Neural progenitor cell (in vitro differentiated cells): Measurements from ENCODE around the gene ARMC3.
"Not testable (repeated sequence)": the region's sequence is repeated elsewhere in the genome, so short reads cannot be mapped to it uniquely, and the experiment has no call there.

Experiments
- CTCF ChIP-seq: fragments of 200-600 bp; sonication (generic); IDR thresholded peaks from 2 replicates; pipeline ENCODE4 v1.5.1; 2017; ENCODE audit warnings: antibody characterized with exemption, mild to moderate bottlenecking
- EZH2 ChIP-seq: fragments of 200-600 bp; sonication (generic); IDR thresholded peaks from 2 replicates; pipeline ENCODE4 v1.6.1; 2017; ENCODE audit warnings: antibody characterized with exemption, mild to moderate bottlenecking, moderate library complexity

- TF ChIP-seq EZH2, CTCF: not testable (repeated sequence)
Measured at GRCh38 chr10:22909673-22910072, 18.2 kb upstream of the ARMC3 start.
